ENCODE results near the gene IYD. TPM values are rescaled to one million over a fixed set of nuclear protein-coding genes. Genes with fewer than 3 reads are reported as not detected.

The IYD gene
- total and polyA plus RNA-seq, 9 of the 15 experiments (the other 6 are each of a cell fraction or from before 2014, with no cell fraction given): not detected

DNA sequence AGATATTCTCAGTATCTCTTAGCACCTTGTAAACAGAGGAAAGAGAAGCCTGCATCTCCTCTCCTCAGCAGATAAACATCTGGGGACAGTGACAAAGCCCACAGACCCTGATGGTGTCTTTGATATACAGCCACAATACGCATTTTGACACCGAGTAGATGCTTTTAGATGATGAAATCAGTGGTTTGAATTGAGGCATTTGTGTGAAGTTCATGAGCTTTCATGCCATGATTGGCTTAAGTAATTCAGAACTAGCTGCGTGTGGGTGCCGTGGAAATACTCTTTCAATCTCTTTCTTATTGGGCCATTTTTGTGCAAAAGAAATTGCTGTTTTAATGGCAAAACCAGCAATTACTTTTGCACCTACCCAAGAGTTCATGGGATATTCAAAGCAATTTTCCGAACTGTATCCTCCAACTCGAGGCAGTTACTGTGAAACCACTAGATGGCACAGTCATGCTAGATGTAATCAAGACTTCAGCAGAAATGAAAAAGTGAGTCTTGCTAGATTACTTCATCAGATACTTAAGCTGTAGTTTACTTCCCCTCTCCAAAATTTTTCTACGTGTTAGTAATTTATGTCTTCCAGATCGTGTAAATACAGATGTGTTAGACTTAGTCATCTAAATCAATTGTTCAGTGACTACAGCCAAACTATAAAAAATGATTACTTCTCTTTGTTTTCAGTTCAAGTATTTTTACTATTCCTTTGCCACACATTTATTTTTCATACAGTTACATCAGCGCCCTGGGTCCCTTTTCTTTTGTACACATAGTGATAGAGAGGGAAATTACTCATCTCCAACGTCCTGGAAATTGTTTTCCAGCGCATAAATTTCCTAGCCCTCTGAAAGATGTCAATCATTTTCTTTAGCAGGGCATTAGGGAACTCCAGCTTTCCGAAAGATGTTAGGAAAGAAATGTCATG lies 49.4 kb downstream of the IYD start (continued):
- TF ChIP-seq, protein P1, sequence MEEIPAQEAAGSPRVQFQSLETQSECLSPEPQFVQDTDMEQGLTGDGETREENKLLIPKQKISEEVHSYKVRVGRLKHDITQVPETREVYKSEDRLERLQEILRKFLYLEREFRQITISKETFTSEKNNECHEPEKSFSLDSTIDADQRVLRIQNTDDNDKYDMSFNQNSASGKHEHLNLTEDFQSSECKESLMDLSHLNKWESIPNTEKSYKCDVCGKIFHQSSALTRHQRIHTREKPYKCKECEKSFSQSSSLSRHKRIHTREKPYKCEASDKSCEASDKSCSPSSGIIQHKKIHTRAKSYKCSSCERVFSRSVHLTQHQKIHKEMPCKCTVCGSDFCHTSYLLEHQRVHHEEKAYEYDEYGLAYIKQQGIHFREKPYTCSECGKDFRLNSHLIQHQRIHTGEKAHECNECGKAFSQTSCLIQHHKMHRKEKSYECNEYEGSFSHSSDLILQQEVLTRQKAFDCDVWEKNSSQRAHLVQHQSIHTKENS (CRISPR knock-in tag; IDR thresholded peaks at IDR 0.05): no peak
- TF ChIP-seq HNRNPK (IDR thresholded peaks at IDR 0.05; ENCODE audit: low read depth, low read length, poor library complexity, severe bottlenecking) (no peak), IRF9 (tag; IDR thresholded peaks at IDR 0.05) (no peak), SMAD4 (CRISPR knock-in tag; conservative IDR thresholded peaks at IDR 0.05) (no peak), MGA (IDR thresholded peaks at IDR 0.05) (no peak), KAT8 (IDR thresholded peaks at IDR 0.05; ENCODE audit: low read depth) (no peak), MTF1 (CRISPR knock-in tag; IDR thresholded peaks at IDR 0.05; ENCODE audit: borderline replicate concordance) (no peak), TEAD4 (IDR thresholded peaks at IDR 0.05; ENCODE audit: low read length) (no peak), TEAD4 (CRISPR knock-in tag; IDR thresholded peaks at IDR 0.05; ENCODE audit: borderline replicate concordance) (no peak)
- TF ChIP-seq, protein P2, sequence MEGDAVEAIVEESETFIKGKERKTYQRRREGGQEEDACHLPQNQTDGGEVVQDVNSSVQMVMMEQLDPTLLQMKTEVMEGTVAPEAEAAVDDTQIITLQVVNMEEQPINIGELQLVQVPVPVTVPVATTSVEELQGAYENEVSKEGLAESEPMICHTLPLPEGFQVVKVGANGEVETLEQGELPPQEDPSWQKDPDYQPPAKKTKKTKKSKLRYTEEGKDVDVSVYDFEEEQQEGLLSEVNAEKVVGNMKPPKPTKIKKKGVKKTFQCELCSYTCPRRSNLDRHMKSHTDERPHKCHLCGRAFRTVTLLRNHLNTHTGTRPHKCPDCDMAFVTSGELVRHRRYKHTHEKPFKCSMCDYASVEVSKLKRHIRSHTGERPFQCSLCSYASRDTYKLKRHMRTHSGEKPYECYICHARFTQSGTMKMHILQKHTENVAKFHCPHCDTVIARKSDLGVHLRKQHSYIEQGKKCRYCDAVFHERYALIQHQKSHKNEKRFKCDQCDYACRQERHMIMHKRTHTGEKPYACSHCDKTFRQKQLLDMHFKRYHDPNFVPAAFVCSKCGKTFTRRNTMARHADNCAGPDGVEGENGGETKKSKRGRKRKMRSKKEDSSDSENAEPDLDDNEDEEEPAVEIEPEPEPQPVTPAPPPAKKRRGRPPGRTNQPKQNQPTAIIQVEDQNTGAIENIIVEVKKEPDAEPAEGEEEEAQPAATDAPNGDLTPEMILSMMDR (IDR thresholded peaks at IDR 0.05 in 2 of 3, conservative IDR thresholded peaks at IDR 0.05 in 1 of 3; ENCODE audit: insufficient read depth in 2 of 3, low read depth in 1 of 3, low read length in 3 of 3): peak; percentile 73 to 91 (median 80)

All from K562 (cell line).